Ascending aorta (tissue), 2 donors: ENCODE results near the gene CCDC57. TPM values are rescaled to one million over a fixed set of nuclear protein-coding genes. Genes with fewer than 3 reads are reported as not detected.
A peak's percentile ranks its signal among the peaks of the same experiment; 100 is the strongest.

ENCODE experiments used
- DNase-seq, 2 donors: peaks; one replicate each; pipeline ENCODE4 v3.0.0-alpha.2; 2019; ENCODE audit warnings: low spot score in 2 of 2
- H3K27ac ChIP-seq, 2 donors: fragments of 200-600 bp; sonication (generic); one replicate each; pipeline ENCODE4 v1.5.1; 2016 to 2017; ENCODE audit warnings: mild to moderate bottlenecking in 1 of 2
- H3K27me3 ChIP-seq: fragments of 200-600 bp; sonication (generic); one replicate; pipeline ENCODE4 v1.5.1; 2017
- H3K36me3 ChIP-seq, 2 donors: fragments of 200-600 bp; sonication (generic); one replicate each; pipeline ENCODE4 v1.5.1; 2016
- H3K4me1 ChIP-seq, 2 donors: fragments of 200-600 bp; sonication (generic); one replicate each; pipeline ENCODE4 v1.5.1; 2016 to 2017; ENCODE audit warnings: mild to moderate bottlenecking in 1 of 2
- H3K4me3 ChIP-seq, 2 donors: fragments of 200-600 bp; sonication (generic); one replicate each; pipeline ENCODE4 v1.5.1; 2016 to 2017; ENCODE audit warnings: mild to moderate bottlenecking in 1 of 2
- H3K9me3 ChIP-seq, 2 donors: fragments of 200-600 bp; sonication (generic); one replicate each; pipeline ENCODE4 v1.5.1; 2016
- intact Hi-C: fragments of 100-400 bp; cut with DNase I; formaldehyde crosslinking; loops from one replicate; pipeline ENCODE4 v1.15.1; 2023
- total RNA-seq: library from RNA; depleted of rRNA; stranded (reverse); fragments of >200 nt; gene quantifications from one replicate; pipeline ENCODE4 v1.1.0, GENCODE V29; 2016
- TF ChIP-seq, protein P1 (sequence below), 3 experiments: fragments of 200-600 bp in 2 of 3; fragments of 450-650 bp in 1 of 3; sonication (generic) in 2 of 3; IDR thresholded peaks; one replicate each; pipeline ENCODE4 v1.5.1; 2016 to 2019; ENCODE audit warnings: antibody characterized with exemption in 3 of 3, mild to moderate bottlenecking in 1 of 3, moderate library complexity in 1 of 3

CCDC57 gene
- total RNA-seq, 1 donor from 2014 or later = 12.8 TPM

GRCh38 chr17:82204831-82205719 lies 7.6 kb downstream of the CCDC57 start:
- H3K36me3 ChIP-seq = peaks cover 0 to 6% of the 10 kb centered on the region in 2 donors
- H3K27ac ChIP-seq = peak overlapping the region in 1 of 2 donors; percentile 23
- TF ChIP-seq, protein P1, sequence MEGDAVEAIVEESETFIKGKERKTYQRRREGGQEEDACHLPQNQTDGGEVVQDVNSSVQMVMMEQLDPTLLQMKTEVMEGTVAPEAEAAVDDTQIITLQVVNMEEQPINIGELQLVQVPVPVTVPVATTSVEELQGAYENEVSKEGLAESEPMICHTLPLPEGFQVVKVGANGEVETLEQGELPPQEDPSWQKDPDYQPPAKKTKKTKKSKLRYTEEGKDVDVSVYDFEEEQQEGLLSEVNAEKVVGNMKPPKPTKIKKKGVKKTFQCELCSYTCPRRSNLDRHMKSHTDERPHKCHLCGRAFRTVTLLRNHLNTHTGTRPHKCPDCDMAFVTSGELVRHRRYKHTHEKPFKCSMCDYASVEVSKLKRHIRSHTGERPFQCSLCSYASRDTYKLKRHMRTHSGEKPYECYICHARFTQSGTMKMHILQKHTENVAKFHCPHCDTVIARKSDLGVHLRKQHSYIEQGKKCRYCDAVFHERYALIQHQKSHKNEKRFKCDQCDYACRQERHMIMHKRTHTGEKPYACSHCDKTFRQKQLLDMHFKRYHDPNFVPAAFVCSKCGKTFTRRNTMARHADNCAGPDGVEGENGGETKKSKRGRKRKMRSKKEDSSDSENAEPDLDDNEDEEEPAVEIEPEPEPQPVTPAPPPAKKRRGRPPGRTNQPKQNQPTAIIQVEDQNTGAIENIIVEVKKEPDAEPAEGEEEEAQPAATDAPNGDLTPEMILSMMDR (IDR thresholded peaks at IDR 0.05) = no peak
- peaks cover 0 to 7% of the 10 kb centered on the region in 2 donors for H3K4me1 ChIP-seq
- DNase-seq = no peak
- no peaks in the 10 kb centered on the region for H3K9me3 ChIP-seq
- H3K4me3 ChIP-seq = no peak overlapping the region
- no peaks in the 10 kb centered on the region for H3K27me3 ChIP-seq
- intact Hi-C loops = loop anchor here (5.0 kb wide), 1 partner anchor 37 kb away; no protein-coding TSS in a partner anchor

DNA sequence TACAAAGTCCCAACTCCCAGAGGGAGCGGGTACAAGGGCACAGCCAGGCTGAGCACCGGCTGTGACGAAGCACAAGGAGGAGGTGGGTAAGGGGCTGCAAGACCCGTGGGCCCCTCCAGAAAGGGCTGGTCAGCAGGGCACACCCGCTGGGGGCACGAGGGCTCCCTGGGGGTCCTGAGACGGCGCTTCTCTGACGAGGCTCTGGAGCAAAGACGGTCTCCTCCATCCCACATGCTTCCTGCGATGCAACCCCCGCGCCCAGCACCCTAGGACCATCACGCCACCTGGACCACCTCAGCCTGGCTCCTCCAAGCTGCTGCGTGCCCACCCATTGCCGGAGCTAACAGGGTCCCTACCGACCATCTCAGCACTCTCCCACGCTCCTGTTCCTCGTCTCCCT lies 8.7 kb downstream of the CCDC57 start:
- no peaks in the 10 kb centered on the region for H3K27me3 ChIP-seq
- TF ChIP-seq, protein P1 (IDR thresholded peaks at IDR 0.05) = no peak
- no peak overlapping the region for H3K4me3 ChIP-seq
- intact Hi-C loops = no loop called here
- no peaks in the 10 kb centered on the region for H3K9me3 ChIP-seq
- peaks cover 3 to 8% of the 10 kb centered on the region in 2 donors for H3K36me3 ChIP-seq
- H3K4me1 ChIP-seq = peaks cover 0 to 7% of the 10 kb centered on the region in 2 donors
- no peak overlapping the region for H3K27ac ChIP-seq
- no peak for DNase-seq

DNA sequence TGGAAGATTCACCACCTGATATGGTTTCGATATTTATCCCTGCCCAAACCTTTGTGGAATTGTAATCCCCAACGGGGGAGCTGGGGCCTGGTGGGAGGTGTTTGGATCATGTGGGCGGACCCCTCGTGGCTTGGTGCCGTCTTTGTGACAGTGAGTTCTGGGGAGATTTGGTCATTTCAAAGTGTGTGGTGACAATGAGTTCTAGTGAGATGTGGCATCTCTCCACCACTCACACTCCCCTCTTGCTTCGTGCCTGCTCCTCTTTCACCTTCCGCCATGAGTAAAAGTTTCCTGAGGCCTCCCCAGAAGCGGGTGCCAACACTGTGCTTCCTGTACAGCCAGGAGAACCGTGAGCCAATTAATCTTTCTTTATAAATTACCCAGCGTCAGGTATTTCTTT lies 9.7 kb downstream of the CCDC57 start:
- TF ChIP-seq, protein P1 (IDR thresholded peaks at IDR 0.05) = no peak
- H3K36me3 ChIP-seq = peaks cover 3 to 9% of the 10 kb centered on the region in 2 donors
- H3K9me3 ChIP-seq = no peaks in the 10 kb centered on the region
- H3K4me1 ChIP-seq = peaks cover 0 to 7% of the 10 kb centered on the region in 2 donors
- H3K4me3 ChIP-seq = no peak overlapping the region
- DNase-seq = no peak
- intact Hi-C loops = no loop called here
- no peaks in the 10 kb centered on the region for H3K27me3 ChIP-seq
- H3K27ac ChIP-seq = no peak overlapping the region

DNA sequence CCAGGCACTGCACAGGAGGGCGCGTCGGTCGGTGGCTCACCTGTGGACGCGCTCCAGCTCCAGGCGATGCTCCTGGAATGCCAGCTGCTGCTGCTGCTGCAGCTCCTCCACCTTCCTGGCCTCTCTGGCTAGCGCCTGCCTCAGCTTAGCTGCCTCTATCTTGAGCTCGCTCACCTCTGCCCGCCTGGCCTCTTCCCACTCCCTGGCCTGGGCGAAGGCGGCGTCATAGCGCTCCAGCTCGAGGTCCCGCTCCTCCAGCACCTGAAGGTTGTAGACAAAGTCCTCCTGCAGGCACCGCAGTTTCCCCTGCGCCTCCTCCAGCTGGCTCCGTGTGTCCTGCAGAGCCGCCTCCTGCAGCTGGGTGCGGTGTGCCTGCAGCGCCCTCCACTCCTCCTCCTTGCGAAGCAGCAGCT lies 11.1 kb downstream of the CCDC57 start:
- TF ChIP-seq, protein P1 (IDR thresholded peaks at IDR 0.05) = no peak
- H3K4me3 ChIP-seq = no peak overlapping the region
- H3K27ac ChIP-seq = no peak overlapping the region
- H3K4me1 ChIP-seq = peaks cover 0 to 7% of the 10 kb centered on the region in 2 donors
- H3K9me3 ChIP-seq = no peaks in the 10 kb centered on the region
- DNase-seq = no peak
- no peaks in the 10 kb centered on the region for H3K27me3 ChIP-seq
- intact Hi-C loops = no loop called here
- H3K36me3 ChIP-seq = peaks cover 3 to 15% of the 10 kb centered on the region in 2 donors

GRCh38 chr17:82200743-82201497 lies 11.7 kb downstream of the CCDC57 start:
- TF ChIP-seq, protein P1 (IDR thresholded peaks at IDR 0.05) = no peak
- peaks cover 0 to 8% of the 10 kb centered on the region in 2 donors for H3K4me1 ChIP-seq
- intact Hi-C loops = no loop called here

More at GRCh38 chr17:82200743-82201497, 11.7 kb downstream of the CCDC57 start:
- Histone ChIP-seq H3K36me3 (peaks cover 3 to 16% of the 10 kb centered on the region in 2 donors), H3K27me3 (no peaks in the 10 kb centered on the region), H3K4me3 (no peak overlapping the region), H3K27ac (no peak overlapping the region), H3K9me3 (no peaks in the 10 kb centered on the region)
- DNase-seq = no peak
